GM19467 (cell line): ENCODE results near the gene GPATCH8.

Experiments
- ATAC-seq: cut with Tn5 transposase; IDR thresholded peaks from one replicate; pipeline ENCODE4 v1.9.1; 2021; ENCODE audit warnings: mild to moderate bottlenecking, moderate library complexity; ENCODE audit not compliant: unreplicated experiment

GPATCH8 gene

GRCh38 chr17:44359006-44359405 is 144.2 kb downstream of the GPATCH8 start:
- no peak for ATAC-seq

- no peak for ATAC-seq
Measured at GRCh38 chr17:44358066-44358465, 145.1 kb downstream of the GPATCH8 start.

GRCh38 chr17:44356241-44356640 is 147.0 kb downstream of the GPATCH8 start:
- no peak for ATAC-seq

- no peak for ATAC-seq
Measured at GRCh38 chr17:44355642-44356099, 147.5 kb downstream of the GPATCH8 start.

- no peak for ATAC-seq
Measured at GRCh38 chr17:44354582-44355561, 148.3 kb downstream of the GPATCH8 start.

GRCh38 chr17:44353672-44354331 is 149.4 kb downstream of the GPATCH8 start:
- ATAC-seq = no peak

GRCh38 chr17:44352828-44353671 is 150.2 kb downstream of the GPATCH8 start:
- no peak for ATAC-seq

GRCh38 chr17:44351961-44352827 is 151.0 kb downstream of the GPATCH8 start:
- no peak for ATAC-seq

- no peak for ATAC-seq
Measured at GRCh38 chr17:44351464-44351863, 151.7 kb downstream of the GPATCH8 start.

GRCh38 chr17:44350733-44351226 is 152.4 kb downstream of the GPATCH8 start:
- ATAC-seq = no peak

GRCh38 chr17:44349553-44350070 is 153.6 kb downstream of the GPATCH8 start:
- ATAC-seq = no peak

GRCh38 chr17:44348988-44349364 is 154.2 kb downstream of the GPATCH8 start:
- no peak for ATAC-seq

- peak; percentile 28 for ATAC-seq
Measured at GRCh38 chr17:44348234-44348987, 154.8 kb downstream of the GPATCH8 start.
